ENCODE results near the gene SDF2. TPM values are rescaled to one million over a fixed set of nuclear protein-coding genes. Genes with fewer than 3 reads are reported as not detected.

SDF2 gene
- total and polyA plus RNA-seq, 11 donors = 19.6 to 58.6 (median 34.2) TPM

GRCh38 chr17:28682655-28683054 lies 20.9 kb upstream of the SDF2 start:
- no peak for ATAC-seq
- H3K4me1 ChIP-seq = no peaks in the 10 kb centered on the region
- TF ChIP-seq CTCF (IDR thresholded peaks at IDR 0.05) (no peak), POLR2A (IDR thresholded peaks at IDR 0.05) (no peak)
- no peak overlapping the region for H3K4me3 ChIP-seq
- WGBS, 4 donors = 90 to 96% (median 92%) methylated on average over 11 of the region's 11 CpGs
- intact Hi-C loops (cut with DNase I) = no loop called here
- no peak for DNase-seq
- no peak overlapping the region for H3K27ac ChIP-seq
- H3K27me3 ChIP-seq = no peaks in the 10 kb centered on the region
- H3K36me3 ChIP-seq = peaks cover 3 to 100% (median 100%) of the 10 kb centered on the region in 9 donors
- no peaks in the 10 kb centered on the region for H3K9me3 ChIP-seq

GRCh38 chr17:28675980-28676379 lies 14.3 kb upstream of the SDF2 start:
- H3K27me3 ChIP-seq = no peaks in the 10 kb centered on the region
- no peak for TF ChIP-seq POLR2A (IDR thresholded peaks at IDR 0.05)
- peak in 2 of 12 donors; percentile 8 to 9 for TF ChIP-seq CTCF (IDR thresholded peaks at IDR 0.05)
- peaks cover 6 to 100% (median 100%) of the 10 kb centered on the region in 9 donors for H3K36me3 ChIP-seq
- H3K9me3 ChIP-seq = no peaks in the 10 kb centered on the region
- no peak for DNase-seq
- WGBS, 4 donors = 88 to 90% (median 90%) methylated on average over 7 of the region's 7 CpGs
- no peaks in the 10 kb centered on the region for H3K4me1 ChIP-seq
- H3K4me3 ChIP-seq = no peak overlapping the region
- no peak overlapping the region for H3K27ac ChIP-seq
- intact Hi-C loops (cut with DNase I) = no loop called here
- no peak for ATAC-seq

DNA sequence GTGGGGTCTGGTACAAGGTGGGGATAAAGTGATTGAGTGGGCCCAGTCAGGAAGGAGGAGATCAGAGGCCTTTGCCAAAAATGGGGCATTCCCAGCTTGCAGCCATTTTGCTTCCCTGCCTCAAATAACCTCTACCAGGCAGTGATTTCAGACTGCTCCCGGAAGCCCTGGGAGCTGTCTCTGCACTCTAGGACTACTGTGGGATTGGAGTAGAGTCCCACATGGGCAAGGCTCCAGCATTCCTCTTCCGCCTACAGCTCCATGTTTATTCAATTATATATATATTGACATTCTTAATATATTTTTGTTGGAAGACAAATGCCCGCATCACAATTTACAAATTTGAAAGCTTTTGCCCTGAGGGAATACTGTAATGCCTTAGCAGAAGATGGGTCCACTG lies 13.8 kb upstream of the SDF2 start:
- Histone ChIP-seq H3K27ac (no peak overlapping the region), H3K9me3 (no peaks in the 10 kb centered on the region), H3K36me3 (peaks cover 6 to 100% (median 100%) of the 10 kb centered on the region in 9 donors), H3K4me1 (no peaks in the 10 kb centered on the region), H3K27me3 (no peaks in the 10 kb centered on the region), H3K4me3 (no peak overlapping the region)
- 81 to 86% (median 84%) methylated on average over 3 of the region's 3 CpGs for WGBS, 4 donors
- intact Hi-C loops (cut with DNase I) = no loop called here
- no peak for ATAC-seq
- DNase-seq = no peak
- TF ChIP-seq CTCF (IDR thresholded peaks at IDR 0.05) = no peak
- no peak for TF ChIP-seq POLR2A (IDR thresholded peaks at IDR 0.05)

DNA sequence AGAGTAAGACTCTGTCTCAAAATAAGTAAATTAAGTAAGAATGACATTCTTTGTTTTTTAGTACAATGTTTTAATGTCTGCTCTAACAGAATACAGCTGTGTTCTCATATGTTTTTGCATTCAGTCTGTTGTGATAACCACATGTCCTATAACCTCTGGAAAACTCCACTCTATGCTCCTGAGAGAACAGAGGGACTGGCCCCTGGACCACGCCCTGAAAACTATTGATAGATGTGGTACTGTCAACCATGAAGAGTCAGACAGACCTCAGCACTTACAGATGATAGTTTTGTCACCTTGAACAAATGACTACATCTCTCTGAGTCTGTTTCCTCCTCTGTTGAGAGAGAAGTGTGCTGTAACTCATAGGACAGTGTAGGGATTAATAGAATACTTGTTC lies 8.2 kb upstream of the SDF2 start:
- WGBS, 4 donors = 95 to 100% (median 95%) methylated on average over 1 of the region's 1 CpG
- intact Hi-C loops (cut with DNase I) = loop anchor here in 1 of 10 donors (10.0 kb wide), 1 partner anchor 45 kb away; the partner anchor contains the start of genes PROCA1, RAB34 and RPL23A
- peaks cover 0 to 10% (median 6%) of the 10 kb centered on the region in 12 donors for H3K4me1 ChIP-seq
- TF ChIP-seq POLR2A (IDR thresholded peaks at IDR 0.05) (no peak), CTCF (IDR thresholded peaks at IDR 0.05) (no peak)
- no peaks in the 10 kb centered on the region for H3K9me3 ChIP-seq
- H3K4me3 ChIP-seq = no peak overlapping the region
- peaks cover 0 to 90% (median 78%) of the 10 kb centered on the region in 9 donors for H3K36me3 ChIP-seq
- ATAC-seq (no peak), DNase-seq (no peak)
- no peaks in the 10 kb centered on the region for H3K27me3 ChIP-seq
- H3K27ac ChIP-seq = no peak overlapping the region

Data from heart left ventricle (tissue), 16 donors.